HG03520 (cell line): ENCODE data around the gene UNC5C.

Source experiments
- ATAC-seq: cut with Tn5 transposase; IDR thresholded peaks from one replicate; pipeline ENCODE4 v1.9.1; 2021; ENCODE audit warnings: mild to moderate bottlenecking, moderate library complexity; ENCODE audit not compliant: unreplicated experiment

Gene UNC5C

GRCh38 chr4:95470622-95471021, 78.2 kb downstream of the UNC5C start:
- no peak for ATAC-seq

- no peak for ATAC-seq
These were observed 79.2 kb downstream of the UNC5C start for GRCh38 chr4:95469617-95470016.

GRCh38 chr4:95466791-95467190, 82.0 kb downstream of the UNC5C start:
- ATAC-seq, result no peak

- ATAC-seq, result no peak
These were observed 83.8 kb downstream of the UNC5C start for GRCh38 chr4:95465010-95465409.

GRCh38 chr4:95462921-95463320, 85.9 kb downstream of the UNC5C start:
- ATAC-seq, result no peak

- ATAC-seq, result no peak
These were observed 91.4 kb downstream of the UNC5C start for GRCh38 chr4:95457353-95457752.

GRCh38 chr4:95450294-95450693, 98.5 kb downstream of the UNC5C start:
- no peak for ATAC-seq

GRCh38 chr4:95446173-95446572, 102.6 kb downstream of the UNC5C start:
- no peak for ATAC-seq

- no peak for ATAC-seq
These were observed 103.5 kb downstream of the UNC5C start for GRCh38 chr4:95445251-95445650.

- ATAC-seq, result no peak
These were observed 104.0 kb downstream of the UNC5C start for GRCh38 chr4:95444812-95445211.

- no peak for ATAC-seq
These were observed 108.9 kb downstream of the UNC5C start for GRCh38 chr4:95439896-95440295.

GRCh38 chr4:95439071-95439470, 109.7 kb downstream of the UNC5C start:
- no peak for ATAC-seq

GRCh38 chr4:95432466-95432865, 116.3 kb downstream of the UNC5C start:
- no peak for ATAC-seq

- no peak for ATAC-seq
These were observed 117.1 kb downstream of the UNC5C start for GRCh38 chr4:95431678-95432077.

GRCh38 chr4:95429416-95429815, 119.4 kb downstream of the UNC5C start:
- ATAC-seq, result no peak

GRCh38 chr4:95428291-95429070, 120.3 kb downstream of the UNC5C start:
- no peak for ATAC-seq

GRCh38 chr4:95426455-95426854, 122.3 kb downstream of the UNC5C start:
- ATAC-seq, result no peak

GRCh38 chr4:95422436-95422835, 126.3 kb downstream of the UNC5C start:
- no peak for ATAC-seq

GRCh38 chr4:95421869-95422268, 126.9 kb downstream of the UNC5C start:
- ATAC-seq, result no peak

GRCh38 chr4:95417531-95417930, 131.2 kb downstream of the UNC5C start:
- no peak for ATAC-seq

- ATAC-seq, result no peak
These were observed 133.4 kb downstream of the UNC5C start for GRCh38 chr4:95415346-95415771.

GRCh38 chr4:95411371-95412088, 137.2 kb downstream of the UNC5C start:
- no peak for ATAC-seq
